ENCODE results near the gene KEL. TPM values are rescaled to one million over a fixed set of nuclear protein-coding genes. Genes with fewer than 3 reads are reported as not detected.

Gene KEL
- total RNA-seq, 4 donors from 2014 or later = 0.29 to 2.0 (median 0.49) TPM

- TF ChIP-seq POLR2A (IDR thresholded peaks at IDR 0.05) = no peak
- TF ChIP-seq, protein P1, sequence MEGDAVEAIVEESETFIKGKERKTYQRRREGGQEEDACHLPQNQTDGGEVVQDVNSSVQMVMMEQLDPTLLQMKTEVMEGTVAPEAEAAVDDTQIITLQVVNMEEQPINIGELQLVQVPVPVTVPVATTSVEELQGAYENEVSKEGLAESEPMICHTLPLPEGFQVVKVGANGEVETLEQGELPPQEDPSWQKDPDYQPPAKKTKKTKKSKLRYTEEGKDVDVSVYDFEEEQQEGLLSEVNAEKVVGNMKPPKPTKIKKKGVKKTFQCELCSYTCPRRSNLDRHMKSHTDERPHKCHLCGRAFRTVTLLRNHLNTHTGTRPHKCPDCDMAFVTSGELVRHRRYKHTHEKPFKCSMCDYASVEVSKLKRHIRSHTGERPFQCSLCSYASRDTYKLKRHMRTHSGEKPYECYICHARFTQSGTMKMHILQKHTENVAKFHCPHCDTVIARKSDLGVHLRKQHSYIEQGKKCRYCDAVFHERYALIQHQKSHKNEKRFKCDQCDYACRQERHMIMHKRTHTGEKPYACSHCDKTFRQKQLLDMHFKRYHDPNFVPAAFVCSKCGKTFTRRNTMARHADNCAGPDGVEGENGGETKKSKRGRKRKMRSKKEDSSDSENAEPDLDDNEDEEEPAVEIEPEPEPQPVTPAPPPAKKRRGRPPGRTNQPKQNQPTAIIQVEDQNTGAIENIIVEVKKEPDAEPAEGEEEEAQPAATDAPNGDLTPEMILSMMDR (IDR thresholded peaks at IDR 0.05) = no peak
- no peak overlapping the region for H3K4me3 ChIP-seq (replicated peaks in 1 of 3)
- H3K4me1 ChIP-seq = no peaks in the 10 kb centered on the region
- H3K9me3 ChIP-seq = no peaks in the 10 kb centered on the region
- no peaks in the 10 kb centered on the region for H3K27me3 ChIP-seq
- DNase-seq = no peak
- intact Hi-C loops (cut with DNase I) = no loop called here
- no peak overlapping the region for H3K27ac ChIP-seq
- H3K36me3 ChIP-seq = no peaks in the 10 kb centered on the region
Measured at GRCh38 chr7:142954680-142955268, 7.4 kb downstream of the KEL start.

DNA sequence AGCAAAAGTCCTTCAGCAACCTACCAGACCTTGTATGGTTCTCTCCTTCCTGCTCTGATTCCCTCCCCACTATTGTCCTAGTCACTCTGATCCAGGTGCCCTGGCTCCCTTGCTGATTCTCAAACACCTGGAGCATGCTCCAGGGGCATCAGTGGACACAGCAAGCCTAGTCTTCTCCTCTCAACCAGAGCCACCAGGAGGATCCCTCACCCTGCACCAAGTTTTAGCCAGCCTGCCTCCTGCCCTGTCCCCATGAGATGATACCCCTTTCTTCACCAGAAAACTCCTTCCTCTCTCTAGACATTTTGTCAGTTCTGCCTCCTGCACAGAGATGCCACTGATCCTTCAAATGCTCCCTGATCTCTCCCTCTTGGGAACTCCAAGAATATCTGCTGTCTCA lies 11.9 kb downstream of the KEL start:
- Histone ChIP-seq H3K4me3 (replicated peaks in 1 of 3) (no peak overlapping the region), H3K36me3 (no peaks in the 10 kb centered on the region), H3K4me1 (no peaks in the 10 kb centered on the region), H3K27me3 (no peaks in the 10 kb centered on the region), H3K27ac (no peak overlapping the region), H3K9me3 (no peaks in the 10 kb centered on the region)
- TF ChIP-seq, protein P1 (IDR thresholded peaks at IDR 0.05) = no peak
- no peak for TF ChIP-seq POLR2A (IDR thresholded peaks at IDR 0.05)
- no peak for DNase-seq
- intact Hi-C loops (cut with DNase I) = no loop called here

DNA sequence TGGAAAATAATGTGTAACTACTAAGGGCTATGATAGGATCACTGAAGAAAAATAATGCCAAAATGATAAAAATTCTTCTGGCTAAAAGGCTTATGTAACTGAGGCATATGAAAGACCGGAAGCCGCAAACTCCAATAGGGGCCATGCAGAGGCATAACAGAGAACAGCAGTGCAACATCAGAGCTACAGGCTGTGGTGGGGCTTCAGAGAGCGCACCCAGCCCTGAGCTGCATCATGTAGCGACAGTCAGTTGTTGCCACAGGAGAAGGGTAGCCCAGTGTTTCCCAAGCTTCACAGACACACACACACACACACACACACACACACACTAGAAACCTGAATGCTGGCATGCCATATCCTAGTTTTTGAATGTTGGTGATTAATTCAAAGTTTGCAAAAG lies 13.6 kb downstream of the KEL start:
- Histone ChIP-seq H3K27me3 (no peaks in the 10 kb centered on the region), H3K27ac (no peak overlapping the region), H3K4me3 (replicated peaks in 1 of 3) (no peak overlapping the region), H3K9me3 (no peaks in the 10 kb centered on the region), H3K4me1 (no peaks in the 10 kb centered on the region), H3K36me3 (no peaks in the 10 kb centered on the region)
- no peak for DNase-seq
- intact Hi-C loops (cut with DNase I) = no loop called here
- no peak for TF ChIP-seq POLR2A (IDR thresholded peaks at IDR 0.05)
- TF ChIP-seq, protein P1 (IDR thresholded peaks at IDR 0.05) = no peak
- 92 to 96% methylated on average over 4 of the region's 4 CpGs for WGBS, 2 donors

DNA sequence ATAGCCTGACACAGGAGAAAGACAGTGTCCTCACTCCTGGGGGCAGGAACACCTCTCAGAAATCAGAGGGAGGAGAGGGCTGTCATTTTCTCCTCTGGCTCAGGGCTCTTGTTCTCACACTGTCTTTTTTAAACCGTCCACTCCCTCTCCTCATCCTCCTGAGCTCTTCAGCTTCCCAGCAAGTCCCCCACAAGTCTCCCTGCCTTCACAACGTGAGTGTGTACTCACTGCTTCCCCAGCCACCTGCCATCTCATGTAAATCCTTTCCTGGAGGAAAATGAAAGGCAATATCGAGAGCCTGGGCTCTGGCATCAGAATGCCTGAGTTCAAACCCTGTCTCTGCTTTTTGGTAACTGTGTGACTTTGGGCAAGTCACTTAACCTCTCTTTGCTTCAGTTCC lies 17.2 kb downstream of the KEL start:
- no peak for DNase-seq
- Histone ChIP-seq H3K27ac (no peak overlapping the region), H3K36me3 (no peaks in the 10 kb centered on the region), H3K4me1 (no peaks in the 10 kb centered on the region), H3K27me3 (no peaks in the 10 kb centered on the region), H3K9me3 (no peaks in the 10 kb centered on the region), H3K4me3 (replicated peaks in 1 of 3) (no peak overlapping the region)
- WGBS, 2 donors = 67 to 71% methylated on average over 3 of the region's 3 CpGs
- TF ChIP-seq POLR2A (IDR thresholded peaks at IDR 0.05) = no peak
- TF ChIP-seq, protein P1 (IDR thresholded peaks at IDR 0.05) = no peak
- intact Hi-C loops (cut with DNase I) = no loop called here

DNA sequence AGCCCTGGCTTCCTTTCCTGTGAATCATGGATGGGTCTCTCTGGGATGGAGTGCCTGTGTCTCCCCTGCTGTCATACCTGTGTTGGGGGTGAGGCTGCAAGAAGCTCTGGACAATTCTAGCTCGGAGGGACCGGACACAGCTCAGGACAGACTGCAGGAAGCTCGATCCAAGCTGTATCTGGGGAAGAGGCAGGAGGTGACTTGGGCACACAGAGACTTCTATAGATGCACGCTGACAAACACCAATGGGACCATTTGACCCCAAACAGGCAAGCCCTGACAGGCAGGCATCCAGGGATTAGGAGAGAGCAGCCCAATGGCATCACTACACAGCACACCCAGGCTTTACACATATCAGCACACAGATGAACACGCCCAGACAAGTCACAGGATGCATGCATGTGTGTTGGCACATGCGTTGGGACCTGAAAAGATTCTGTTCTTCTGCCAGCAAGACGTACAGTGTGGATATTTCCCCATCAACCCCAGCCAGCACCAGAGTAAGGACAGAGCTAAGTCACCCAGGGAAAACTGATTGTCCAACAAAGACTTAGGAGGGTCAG lies 18.4 kb downstream of the KEL start:
- no peak overlapping the region for H3K27ac ChIP-seq
- no peak overlapping the region for H3K4me3 ChIP-seq (replicated peaks in 1 of 3)
- no peak for DNase-seq
- no peak for TF ChIP-seq POLR2A (IDR thresholded peaks at IDR 0.05)
- TF ChIP-seq, protein P1 (IDR thresholded peaks at IDR 0.05) = no peak
- H3K9me3 ChIP-seq = no peaks in the 10 kb centered on the region
- no peaks in the 10 kb centered on the region for H3K36me3 ChIP-seq
- intact Hi-C loops (cut with DNase I) = no loop called here
- H3K27me3 ChIP-seq = no peaks in the 10 kb centered on the region
- 84 to 95% methylated on average over 7 of the region's 7 CpGs for WGBS, 2 donors
- no peaks in the 10 kb centered on the region for H3K4me1 ChIP-seq

All from thyroid gland (tissue), 4 donors.